ENCODE measurements around the gene STX8.
"Not testable (repeated sequence)": the region's sequence is repeated elsewhere in the genome, so short reads cannot be mapped to it uniquely, and the experiment has no call there.

Gene STX8

DNA sequence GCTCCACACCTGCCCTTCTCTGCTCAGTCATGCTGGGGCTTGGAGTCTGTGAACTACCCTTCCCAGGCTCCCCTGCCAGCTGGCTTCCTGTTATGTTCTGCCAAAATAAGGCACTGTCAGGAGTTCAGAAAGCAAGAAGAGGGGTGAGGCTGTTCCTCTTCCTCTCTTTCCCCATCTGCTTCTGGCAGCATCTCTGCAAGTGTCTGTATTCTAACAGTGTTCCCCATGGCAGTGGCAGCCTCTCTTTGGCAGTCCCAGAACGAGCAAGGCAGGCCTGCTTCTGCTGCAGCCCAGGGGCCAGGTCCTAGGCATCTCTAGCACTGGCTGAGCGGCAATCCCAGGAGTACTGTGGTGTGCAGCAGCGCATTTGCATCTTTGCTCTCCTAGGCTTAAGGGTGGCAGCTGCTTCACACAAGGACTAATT is 219.1 kb downstream of the STX8 start:
- ATAC-seq = no peak
- TF ChIP-seq, protein P1, sequence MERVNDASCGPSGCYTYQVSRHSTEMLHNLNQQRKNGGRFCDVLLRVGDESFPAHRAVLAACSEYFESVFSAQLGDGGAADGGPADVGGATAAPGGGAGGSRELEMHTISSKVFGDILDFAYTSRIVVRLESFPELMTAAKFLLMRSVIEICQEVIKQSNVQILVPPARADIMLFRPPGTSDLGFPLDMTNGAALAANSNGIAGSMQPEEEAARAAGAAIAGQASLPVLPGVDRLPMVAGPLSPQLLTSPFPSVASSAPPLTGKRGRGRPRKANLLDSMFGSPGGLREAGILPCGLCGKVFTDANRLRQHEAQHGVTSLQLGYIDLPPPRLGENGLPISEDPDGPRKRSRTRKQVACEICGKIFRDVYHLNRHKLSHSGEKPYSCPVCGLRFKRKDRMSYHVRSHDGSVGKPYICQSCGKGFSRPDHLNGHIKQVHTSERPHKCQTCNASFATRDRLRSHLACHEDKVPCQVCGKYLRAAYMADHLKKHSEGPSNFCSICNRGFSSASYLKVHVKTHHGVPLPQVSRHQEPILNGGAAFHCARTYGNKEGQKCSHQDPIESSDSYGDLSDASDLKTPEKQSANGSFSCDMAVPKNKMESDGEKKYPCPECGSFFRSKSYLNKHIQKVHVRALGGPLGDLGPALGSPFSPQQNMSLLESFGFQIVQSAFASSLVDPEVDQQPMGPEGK (CRISPR knock-in tag; IDR thresholded peaks at IDR 0.05; ENCODE audit: borderline replicate concordance) = no peak
- TF ChIP-seq CSDC2 (CRISPR knock-in tag; IDR thresholded peaks at IDR 0.05) (no peak), TOX (CRISPR knock-in tag; IDR thresholded peaks at IDR 0.05; ENCODE audit: borderline replicate concordance) (no peak), RARB (CRISPR knock-in tag; IDR thresholded peaks at IDR 0.05) (no peak), ESRRG (CRISPR knock-in tag; IDR thresholded peaks at IDR 0.05) (no peak), ZC3H10 (CRISPR knock-in tag; IDR thresholded peaks at IDR 0.05) (no peak), SNAI2 (CRISPR knock-in tag; IDR thresholded peaks at IDR 0.05) (no peak), GLIS3 (CRISPR knock-in tag; IDR thresholded peaks at IDR 0.05) (no peak), OSR1 (CRISPR knock-in tag; IDR thresholded peaks at IDR 0.05) (no peak)
- TF ChIP-seq, protein P2, sequence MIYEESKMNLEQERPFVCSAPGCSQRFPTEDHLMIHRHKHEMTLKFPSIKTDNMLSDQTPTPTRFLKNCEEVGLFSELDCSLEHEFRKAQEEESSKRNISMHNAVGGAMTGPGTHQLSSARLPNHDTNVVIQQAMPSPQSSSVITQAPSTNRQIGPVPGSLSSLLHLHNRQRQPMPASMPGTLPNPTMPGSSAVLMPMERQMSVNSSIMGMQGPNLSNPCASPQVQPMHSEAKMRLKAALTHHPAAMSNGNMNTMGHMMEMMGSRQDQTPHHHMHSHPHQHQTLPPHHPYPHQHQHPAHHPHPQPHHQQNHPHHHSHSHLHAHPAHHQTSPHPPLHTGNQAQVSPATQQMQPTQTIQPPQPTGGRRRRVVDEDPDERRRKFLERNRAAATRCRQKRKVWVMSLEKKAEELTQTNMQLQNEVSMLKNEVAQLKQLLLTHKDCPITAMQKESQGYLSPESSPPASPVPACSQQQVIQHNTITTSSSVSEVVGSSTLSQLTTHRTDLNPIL (CRISPR knock-in tag; IDR thresholded peaks at IDR 0.05; ENCODE audit: low read depth) = no peak
- TF ChIP-seq, protein P3, sequence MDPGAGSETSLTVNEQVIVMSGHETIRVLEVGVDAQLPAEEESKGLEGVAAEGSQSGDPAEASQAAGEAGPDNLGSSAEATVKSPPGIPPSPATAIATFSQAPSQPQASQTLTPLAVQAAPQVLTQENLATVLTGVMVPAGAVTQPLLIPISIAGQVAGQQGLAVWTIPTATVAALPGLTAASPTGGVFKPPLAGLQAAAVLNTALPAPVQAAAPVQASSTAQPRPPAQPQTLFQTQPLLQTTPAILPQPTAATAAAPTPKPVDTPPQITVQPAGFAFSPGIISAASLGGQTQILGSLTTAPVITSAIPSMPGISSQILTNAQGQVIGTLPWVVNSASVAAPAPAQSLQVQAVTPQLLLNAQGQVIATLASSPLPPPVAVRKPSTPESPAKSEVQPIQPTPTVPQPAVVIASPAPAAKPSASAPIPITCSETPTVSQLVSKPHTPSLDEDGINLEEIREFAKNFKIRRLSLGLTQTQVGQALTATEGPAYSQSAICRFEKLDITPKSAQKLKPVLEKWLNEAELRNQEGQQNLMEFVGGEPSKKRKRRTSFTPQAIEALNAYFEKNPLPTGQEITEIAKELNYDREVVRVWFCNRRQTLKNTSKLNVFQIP (CRISPR knock-in tag; IDR thresholded peaks at IDR 0.05; ENCODE audit: borderline replicate concordance, low read depth) = no peak

DNA sequence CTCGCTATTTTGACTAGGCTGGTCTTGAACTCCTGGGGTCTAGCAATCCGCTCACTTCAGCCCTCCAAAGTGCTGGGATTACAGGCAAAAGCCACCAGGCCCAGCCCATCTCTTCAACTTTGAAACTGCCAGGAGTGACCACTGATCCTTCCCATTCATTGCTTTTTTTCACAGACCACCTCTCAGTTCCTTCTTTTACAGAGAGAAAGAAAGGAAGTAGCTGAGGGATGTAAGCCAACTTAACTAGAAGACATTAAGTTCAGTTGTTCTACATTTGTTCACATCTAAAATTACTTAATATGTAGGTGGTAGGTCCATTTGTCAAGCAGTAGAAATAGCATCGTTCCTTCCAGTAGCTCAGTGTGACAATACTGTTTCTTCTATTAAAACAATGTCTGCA is 219.8 kb downstream of the STX8 start:
- no peak for ATAC-seq
- no peak for TF ChIP-seq TSHZ2 (CRISPR knock-in tag; IDR thresholded peaks at IDR 0.05)
- TF ChIP-seq ZC3H10 (CRISPR knock-in tag; IDR thresholded peaks at IDR 0.05) = no peak
- no peak for TF ChIP-seq ARNTL (CRISPR knock-in tag; IDR thresholded peaks at IDR 0.05; ENCODE audit: borderline replicate concordance, low read depth)
- no peak for TF ChIP-seq ZFP3 (CRISPR knock-in tag; IDR thresholded peaks at IDR 0.05)

DNA sequence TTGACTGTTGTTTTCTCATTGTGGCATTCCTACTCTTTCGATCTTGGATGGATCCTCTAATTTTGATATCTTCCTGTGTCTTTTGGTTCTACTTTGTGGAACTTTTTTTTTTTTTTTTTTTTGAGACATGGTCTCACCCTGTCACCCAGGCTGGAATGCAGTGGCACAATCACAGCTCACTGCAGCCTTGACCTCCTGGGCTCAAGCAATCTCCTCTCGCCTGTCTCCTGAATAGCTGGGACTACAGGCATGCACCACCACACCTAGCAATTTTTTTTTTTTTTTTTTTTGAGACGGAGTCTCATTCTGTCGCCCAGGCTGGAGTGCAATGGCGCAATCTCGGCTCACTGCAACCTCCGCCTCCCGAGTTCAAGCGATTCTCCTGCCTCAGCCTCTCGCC is 220.4 kb downstream of the STX8 start:
- ATAC-seq = not testable (repeated sequence)

GRCh38 chr17:9350080-9350479 is 225.5 kb downstream of the STX8 start:
- peak; percentile 78 for ATAC-seq
- TF ChIP-seq ZC3H10 (CRISPR knock-in tag; IDR thresholded peaks at IDR 0.05) (no peak), RARB (CRISPR knock-in tag; IDR thresholded peaks at IDR 0.05) (no peak), ZNF70 (CRISPR knock-in tag; IDR thresholded peaks at IDR 0.05) (no peak), TCF4 (CRISPR knock-in tag; IDR thresholded peaks at IDR 0.05; ENCODE audit: borderline replicate concordance) (no peak), ZFP3 (CRISPR knock-in tag; IDR thresholded peaks at IDR 0.05) (no peak), OSR1 (CRISPR knock-in tag; IDR thresholded peaks at IDR 0.05) (no peak), BACH2 (CRISPR knock-in tag; IDR thresholded peaks at IDR 0.05; ENCODE audit: borderline replicate concordance) (no peak)
- TF ChIP-seq, protein P3 (CRISPR knock-in tag; IDR thresholded peaks at IDR 0.05; ENCODE audit: borderline replicate concordance, low read depth) = no peak
